ENCODE measurements around the gene RIPOR2. TPM values are rescaled to one million over a fixed set of nuclear protein-coding genes. Genes with fewer than 3 reads are reported as not detected.

RIPOR2 gene
- total RNA-seq: 0.65 and 0.97 TPM in 2 replicates

GRCh38 chr6:24935366-24936152, at the start of gene RIPOR2:
TSS of gene RIPOR2 (minus strand) at chr6:24935960. CDS start at chr6:24935898, 62 bp downstream.

GRCh38 chr6:24798740-24799540, 136.8 kb downstream of the RIPOR2 start, which contains the start of gene ARMH2:
TSS of gene ARMH2 (minus strand) at chr6:24798917. CDS start at chr6:24798857, 60 bp downstream.

GRCh38 chr6:24774696-24775519, 160.9 kb downstream of the RIPOR2 start, which contains the start of gene GMNN:
TSS of gene GMNN (plus strand) at chr6:24774937. CDS start at chr6:24777247, 2,310 bp downstream.

Other genes starting within 250 kb of the RIPOR2 start
- gene C6orf62, start 216.8 kb downstream of the RIPOR2 start, total RNA-seq: 143 and 152 TPM in 2 replicates
- 8.6 and 9.0 TPM in 2 replicates for gene GMNN, start 161.0 kb downstream of the RIPOR2 start, total RNA-seq
- not detected in 2 replicates for gene ARMH2, start 137.0 kb downstream of the RIPOR2 start, total RNA-seq